ENCODE measurements around the gene PACSIN2.

Gene PACSIN2

DNA sequence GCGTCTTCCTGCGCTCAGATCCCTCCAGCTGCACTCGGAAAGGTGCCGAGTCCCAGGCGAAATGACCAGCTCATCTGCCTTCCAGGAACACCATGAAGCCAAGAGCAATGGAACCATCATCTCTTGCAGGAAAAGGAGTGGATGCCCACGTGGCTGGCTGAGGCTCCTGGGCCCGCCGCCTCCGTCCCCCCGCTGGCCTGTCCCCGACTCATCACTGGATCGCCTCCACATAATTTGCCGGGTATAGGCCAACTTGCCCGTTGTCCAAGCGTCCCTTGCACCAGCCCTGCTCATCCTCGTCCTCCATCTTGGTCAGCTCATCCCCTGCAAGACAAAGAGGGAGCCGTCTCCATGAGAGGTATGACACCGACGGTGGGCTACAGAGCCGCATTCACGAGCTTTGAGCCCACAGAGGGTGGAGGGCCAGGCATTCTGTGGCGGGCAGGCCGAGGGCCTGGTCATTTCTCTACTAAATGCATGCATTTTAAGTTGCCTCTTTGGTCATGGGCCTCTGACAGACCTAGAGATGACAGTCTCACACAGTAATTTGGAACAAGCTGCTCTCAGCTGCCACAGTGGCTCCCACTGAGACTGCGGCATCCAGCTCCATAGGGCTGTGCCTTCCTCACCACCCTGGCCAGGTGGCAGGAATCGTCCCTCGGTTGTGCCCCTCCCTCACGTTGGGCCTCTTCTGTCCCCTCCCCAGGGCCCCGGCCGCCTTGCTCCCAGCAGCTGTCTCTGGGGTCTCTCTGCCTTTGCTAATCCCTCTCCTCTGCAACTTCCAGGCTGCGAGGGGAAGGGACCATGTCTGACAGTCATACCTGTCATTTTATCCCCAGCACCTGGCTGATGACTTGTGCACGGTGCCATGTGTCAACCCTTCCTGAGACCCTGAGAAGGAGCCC lies 143.6 kb downstream of the PACSIN2 start:
- Histone ChIP-seq H4K91ac (ENCODE audit: low read length) (no peak overlapping the region), H3K4me3 (ENCODE audit: insufficient read depth in 1 of 2, low read depth in 1 of 2, low read length in 2 of 2) (no peak overlapping the region), H4K8ac (ENCODE audit: low read length) (no peak overlapping the region), H3K9me3 (ENCODE audit: control insufficient read depth, low read length) (no peaks in the 10 kb centered on the region), H3K27ac (ENCODE audit: low read length, poor library complexity, severe bottlenecking) (no peak overlapping the region), H2BK120ac (ENCODE audit: low read depth, low read length) (no peak overlapping the region), H3K4me2 (ENCODE audit: low read length, poor library complexity, severe bottlenecking) (no peak overlapping the region), H3K18ac (ENCODE audit: low read depth in 1 of 2, low read length in 2 of 2) (no peak overlapping the region), H3K4ac (ENCODE audit: low read depth in 1 of 2, low read length in 2 of 2) (no peak overlapping the region), H3K27me3 (ENCODE audit: control insufficient read depth in 1 of 2, insufficient read depth in 1 of 2, low read length in 2 of 2) (no peaks in the 10 kb centered on the region), H3K36me3 (ENCODE audit: control insufficient read depth in 1 of 2, insufficient read depth in 2 of 2, low read depth in 1 of 2, low read length in 2 of 2) (peaks cover 70 to 83% of the 10 kb centered on the region in 2 experiments), H3K4me1 (ENCODE audit: control insufficient read depth, insufficient read depth, low read depth, low read length) (peaks cover 12% of the 10 kb centered on the region), H2BK15ac (ENCODE audit: low read depth, poor library complexity, severe bottlenecking) (no peak overlapping the region), H3K79me1 (replicated peaks; ENCODE audit: low read length, poor library complexity, severe bottlenecking) (peaks cover 37% of the 10 kb centered on the region), H2BK12ac (ENCODE audit: low read length in 2 of 2) (no peak overlapping the region), H3K23ac (ENCODE audit: low read length in 2 of 2) (no peak overlapping the region), H3K14ac (ENCODE audit: low read length in 2 of 2) (no peak overlapping the region), H2AFZ (ENCODE audit: low read depth, low read length) (no peak overlapping the region), H2AK5ac (ENCODE audit: low read length, severe bottlenecking) (no peak overlapping the region), H2BK5ac (ENCODE audit: low read depth, low read length, poor library complexity, severe bottlenecking) (no peak overlapping the region), H3K9ac (ENCODE audit: low read length) (no peak overlapping the region)
- no peak for DNase-seq
- WGBS, result 95% methylated on average over 31 of the region's 31 CpGs

DNA sequence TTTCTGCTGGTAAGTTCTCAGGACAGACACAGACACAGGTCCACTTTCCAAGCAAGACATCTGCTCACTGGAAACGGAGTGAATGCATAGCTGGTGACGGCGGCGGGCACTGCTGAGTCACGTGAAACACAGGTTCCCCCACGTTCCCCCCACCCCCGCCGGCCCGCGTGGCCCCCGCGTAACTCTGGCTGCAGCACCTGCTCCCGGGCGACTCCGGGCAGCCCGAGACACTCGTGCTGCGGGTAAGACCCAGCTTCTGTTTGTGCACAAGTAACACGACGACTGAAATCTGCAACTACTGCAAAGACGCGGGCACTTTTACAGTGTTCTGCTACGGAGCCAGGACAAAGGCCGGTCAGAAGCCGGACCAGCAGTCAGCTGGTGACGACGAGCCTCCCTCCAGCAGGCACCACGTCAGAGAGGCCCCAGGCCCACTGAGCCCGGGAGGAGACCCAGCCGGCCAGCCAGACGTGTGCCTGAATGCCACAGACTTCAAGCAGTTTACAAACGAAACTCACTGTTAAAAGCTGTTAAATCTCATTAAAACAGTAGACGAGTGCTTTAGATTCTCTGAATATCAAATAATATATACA lies 145.0 kb downstream of the PACSIN2 start:
- no peak overlapping the region for H3K4me3 ChIP-seq (ENCODE audit: insufficient read depth in 1 of 2, low read depth in 1 of 2, low read length in 2 of 2)
- H2AFZ ChIP-seq (ENCODE audit: low read depth, low read length), result no peak overlapping the region
- H3K4me2 ChIP-seq (ENCODE audit: low read length, poor library complexity, severe bottlenecking), result no peak overlapping the region
- H4K91ac ChIP-seq (ENCODE audit: low read length), result no peak overlapping the region
- H3K27me3 ChIP-seq (ENCODE audit: control insufficient read depth in 1 of 2, insufficient read depth in 1 of 2, low read length in 2 of 2), result no peaks in the 10 kb centered on the region
- no peak overlapping the region for H2BK12ac ChIP-seq (ENCODE audit: low read length in 2 of 2)
- no peak overlapping the region for H3K4ac ChIP-seq (ENCODE audit: low read depth in 1 of 2, low read length in 2 of 2)
- H2BK5ac ChIP-seq (ENCODE audit: low read depth, low read length, poor library complexity, severe bottlenecking), result no peak overlapping the region
- no peak overlapping the region for H4K8ac ChIP-seq (ENCODE audit: low read length)
- H3K9ac ChIP-seq (ENCODE audit: low read length), result no peak overlapping the region
- no peak overlapping the region for H3K14ac ChIP-seq (ENCODE audit: low read length in 2 of 2)
- H3K4me1 ChIP-seq (ENCODE audit: control insufficient read depth, insufficient read depth, low read depth, low read length), result peaks cover 12% of the 10 kb centered on the region
- WGBS, result 93% methylated on average over 31 of the region's 33 CpGs
- no peaks in the 10 kb centered on the region for H3K9me3 ChIP-seq (ENCODE audit: control insufficient read depth, low read length)
- DNase-seq, result no peak
- no peak overlapping the region for H3K23ac ChIP-seq (ENCODE audit: low read length in 2 of 2)
- H3K79me1 ChIP-seq (replicated peaks; ENCODE audit: low read length, poor library complexity, severe bottlenecking), result peaks cover 39% of the 10 kb centered on the region
- no peak overlapping the region for H2BK120ac ChIP-seq (ENCODE audit: low read depth, low read length)
- no peak overlapping the region for H2BK15ac ChIP-seq (ENCODE audit: low read depth, poor library complexity, severe bottlenecking)
- H3K18ac ChIP-seq (ENCODE audit: low read depth in 1 of 2, low read length in 2 of 2), result no peak overlapping the region
- H2AK5ac ChIP-seq (ENCODE audit: low read length, severe bottlenecking), result no peak overlapping the region
- no peak overlapping the region for H3K27ac ChIP-seq (ENCODE audit: low read length, poor library complexity, severe bottlenecking)
- H3K36me3 ChIP-seq (ENCODE audit: control insufficient read depth in 1 of 2, insufficient read depth in 2 of 2, low read depth in 1 of 2, low read length in 2 of 2), result peaks cover 56 to 74% of the 10 kb centered on the region in 2 experiments

DNA sequence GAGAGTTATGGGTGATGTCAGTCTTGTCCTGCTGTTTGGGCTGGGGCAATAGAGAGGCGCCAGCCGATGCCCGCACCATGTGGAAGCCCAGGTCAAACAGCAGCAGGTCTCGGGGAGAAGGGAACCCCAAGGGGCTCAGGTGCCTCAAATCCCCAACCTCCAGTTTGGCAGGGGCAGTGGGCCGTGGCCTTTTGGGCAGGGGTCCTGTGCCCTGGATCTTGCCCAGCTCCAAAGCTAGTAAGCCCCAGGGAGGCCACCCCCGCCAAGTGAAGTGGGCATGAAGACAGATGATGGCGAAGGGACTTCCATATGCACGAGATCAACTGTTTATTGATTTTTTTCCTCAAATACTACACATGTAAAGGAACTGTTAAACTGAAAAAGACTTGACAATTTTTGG lies 145.5 kb downstream of the PACSIN2 start:
- Histone ChIP-seq H4K91ac (ENCODE audit: low read length) (no peak overlapping the region), H3K14ac (ENCODE audit: low read length in 2 of 2) (no peak overlapping the region), H2BK12ac (ENCODE audit: low read length in 2 of 2) (no peak overlapping the region), H4K8ac (ENCODE audit: low read length) (no peak overlapping the region), H3K36me3 (ENCODE audit: control insufficient read depth in 1 of 2, insufficient read depth in 2 of 2, low read depth in 1 of 2, low read length in 2 of 2) (peaks cover 53 to 71% of the 10 kb centered on the region in 2 experiments), H3K79me1 (replicated peaks; ENCODE audit: low read length, poor library complexity, severe bottlenecking) (peaks cover 38% of the 10 kb centered on the region), H3K4me3 (ENCODE audit: insufficient read depth in 1 of 2, low read depth in 1 of 2, low read length in 2 of 2) (no peak overlapping the region), H3K4ac (ENCODE audit: low read depth in 1 of 2, low read length in 2 of 2) (no peak overlapping the region), H2BK120ac (ENCODE audit: low read depth, low read length) (no peak overlapping the region), H3K4me2 (ENCODE audit: low read length, poor library complexity, severe bottlenecking) (no peak overlapping the region), H2BK5ac (ENCODE audit: low read depth, low read length, poor library complexity, severe bottlenecking) (no peak overlapping the region), H2BK15ac (ENCODE audit: low read depth, poor library complexity, severe bottlenecking) (no peak overlapping the region), H3K18ac (ENCODE audit: low read depth in 1 of 2, low read length in 2 of 2) (no peak overlapping the region), H2AFZ (ENCODE audit: low read depth, low read length) (no peak overlapping the region), H3K4me1 (ENCODE audit: control insufficient read depth, insufficient read depth, low read depth, low read length) (peaks cover 12% of the 10 kb centered on the region), H3K27me3 (ENCODE audit: control insufficient read depth in 1 of 2, insufficient read depth in 1 of 2, low read length in 2 of 2) (no peaks in the 10 kb centered on the region), H3K9me3 (ENCODE audit: control insufficient read depth, low read length) (no peaks in the 10 kb centered on the region), H3K23ac (ENCODE audit: low read length in 2 of 2) (no peak overlapping the region), H3K9ac (ENCODE audit: low read length) (no peak overlapping the region), H3K27ac (ENCODE audit: low read length, poor library complexity, severe bottlenecking) (no peak overlapping the region), H2AK5ac (ENCODE audit: low read length, severe bottlenecking) (no peak overlapping the region)
- no peak for DNase-seq
- 100% methylated on average over 7 of the region's 8 CpGs for WGBS

DNA sequence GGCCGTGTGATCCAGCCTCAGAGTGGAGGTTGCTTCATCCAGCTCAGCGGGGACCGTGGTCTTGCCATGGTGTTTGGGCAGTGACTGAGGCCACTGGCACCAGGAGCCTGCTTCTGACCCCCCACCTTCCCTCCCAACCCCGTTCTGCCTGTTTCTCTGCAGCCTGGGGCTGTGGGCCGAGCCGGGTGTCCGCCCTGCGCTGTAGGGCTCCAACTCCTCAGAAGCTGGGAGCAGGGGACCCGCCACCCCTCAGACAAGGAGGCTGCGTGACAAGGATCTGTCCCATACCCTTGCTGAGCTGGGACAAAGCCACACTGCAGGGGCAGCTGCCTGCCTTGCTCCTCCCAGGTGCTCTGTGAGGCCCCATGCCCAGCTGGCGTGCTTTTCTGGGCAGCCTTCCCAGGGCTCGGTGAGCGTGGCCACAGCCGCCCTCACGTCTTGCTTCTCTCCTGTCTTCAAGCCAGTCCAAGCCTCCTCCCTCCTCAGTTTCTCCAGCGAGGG lies 146.1 kb downstream of the PACSIN2 start:
- Histone ChIP-seq H3K79me1 (replicated peaks; ENCODE audit: low read length, poor library complexity, severe bottlenecking) (peaks cover 35% of the 10 kb centered on the region), H3K18ac (ENCODE audit: low read depth in 1 of 2, low read length in 2 of 2) (no peak overlapping the region), H3K9me3 (ENCODE audit: control insufficient read depth, low read length) (no peaks in the 10 kb centered on the region), H3K4me3 (ENCODE audit: insufficient read depth in 1 of 2, low read depth in 1 of 2, low read length in 2 of 2) (no peak overlapping the region), H3K4ac (ENCODE audit: low read depth in 1 of 2, low read length in 2 of 2) (no peak overlapping the region), H2BK12ac (ENCODE audit: low read length in 2 of 2) (no peak overlapping the region), H2BK120ac (ENCODE audit: low read depth, low read length) (no peak overlapping the region), H3K27ac (ENCODE audit: low read length, poor library complexity, severe bottlenecking) (no peak overlapping the region), H2AFZ (ENCODE audit: low read depth, low read length) (no peak overlapping the region), H3K9ac (ENCODE audit: low read length) (no peak overlapping the region), H3K36me3 (ENCODE audit: control insufficient read depth in 1 of 2, insufficient read depth in 2 of 2, low read depth in 1 of 2, low read length in 2 of 2) (peaks cover 47 to 64% of the 10 kb centered on the region in 2 experiments), H2AK5ac (ENCODE audit: low read length, severe bottlenecking) (no peak overlapping the region), H3K23ac (ENCODE audit: low read length in 2 of 2) (no peak overlapping the region), H3K27me3 (ENCODE audit: control insufficient read depth in 1 of 2, insufficient read depth in 1 of 2, low read length in 2 of 2) (no peaks in the 10 kb centered on the region), H3K14ac (ENCODE audit: low read length in 2 of 2) (no peak overlapping the region), H3K4me2 (ENCODE audit: low read length, poor library complexity, severe bottlenecking) (no peak overlapping the region), H4K91ac (ENCODE audit: low read length) (peak overlapping the region; percentile 34), H2BK5ac (ENCODE audit: low read depth, low read length, poor library complexity, severe bottlenecking) (no peak overlapping the region), H4K8ac (ENCODE audit: low read length) (no peak overlapping the region), H2BK15ac (ENCODE audit: low read depth, poor library complexity, severe bottlenecking) (no peak overlapping the region), H3K4me1 (ENCODE audit: control insufficient read depth, insufficient read depth, low read depth, low read length) (peaks cover 12% of the 10 kb centered on the region)
- 96% methylated on average over 16 of the region's 16 CpGs for WGBS
- DNase-seq, result no peak
